IMR-90 (cell line): ENCODE measurements around the gene R3HDM2.

Experiments
- CEBPB ChIP-seq: IDR thresholded peaks from 2 replicates; pipeline ENCODE4 v1.6.1; 2012; ENCODE audit warnings: low read depth, low read length, improper control_type of control experiment
- CTCF ChIP-seq: conservative IDR thresholded peaks from 2 replicates; pipeline ENCODE4 v1.5.1; 2012; ENCODE audit warnings: mild to moderate bottlenecking, low read depth, low read length, improper control_type of control experiment
- FOS ChIP-seq: fragments of 150-350 bp; IDR thresholded peaks from 2 replicates; pipeline ENCODE4 v1.6.1; 2016; ENCODE audit warnings: low read depth, low read length
- POLR2A ChIP-seq: IDR thresholded peaks from 2 replicates; pipeline ENCODE4 v1.6.1; 2012; ENCODE audit warnings: mild to moderate bottlenecking, low read depth, low read length
- RAD21 ChIP-seq: IDR thresholded peaks from 2 replicates; pipeline ENCODE4 v1.6.1; 2012; ENCODE audit warnings: low read length, improper control_type of control experiment
- RFX5 ChIP-seq: IDR thresholded peaks from 2 replicates; pipeline ENCODE4 v1.8.0; 2012; ENCODE audit warnings: low read depth, mild to moderate bottlenecking, low read length, moderate library complexity

GRCh38 chr12:57454213-57454565, 23.3 kb upstream of the R3HDM2 start:
- TF ChIP-seq CEBPB: no peak
- no peak for TF ChIP-seq CTCF
- no peak for TF ChIP-seq POLR2A
- TF ChIP-seq RAD21: no peak
- TF ChIP-seq RFX5: no peak
- TF ChIP-seq FOS: no peak
